ENCODE measurements around the gene ROR1. TPM values are rescaled to one million over a fixed set of nuclear protein-coding genes. Genes with fewer than 3 reads are reported as not detected.

ROR1 gene
- total RNA-seq, 1 donor = 52.5 TPM

DNA sequence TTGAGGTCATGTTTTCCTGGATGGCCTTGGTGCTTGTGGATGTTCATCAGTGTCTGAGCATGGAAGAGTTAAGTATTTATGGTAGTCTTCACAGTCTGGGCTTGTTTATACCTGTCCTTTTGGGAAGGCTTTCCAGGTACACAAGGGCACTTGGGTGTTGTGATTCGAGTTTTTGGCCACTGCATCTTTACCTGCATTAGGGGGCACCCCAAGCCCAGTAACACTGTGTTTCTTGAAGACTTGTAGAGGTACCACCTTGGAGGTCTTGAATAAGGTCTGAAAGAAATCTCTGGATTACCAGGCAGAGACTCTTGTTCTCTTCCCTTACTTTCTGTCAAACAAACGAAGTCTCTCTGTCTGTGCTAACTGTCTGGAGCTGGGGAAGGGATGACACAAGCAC, 34.4 kb upstream of the ROR1 start:
- H2AFZ ChIP-seq (ENCODE audit: low read length) = no peak overlapping the region
- H3K4me3 ChIP-seq (ENCODE audit: insufficient read depth, low read length) = no peak overlapping the region
- H3K79me2 ChIP-seq (ENCODE audit: insufficient read depth, low read length) = no peaks in the 10 kb centered on the region
- no peaks in the 10 kb centered on the region for H3K36me3 ChIP-seq (ENCODE audit: insufficient read depth, low read length)
- H3K9me3 ChIP-seq (ENCODE audit: low read depth, low read length) = no peaks in the 10 kb centered on the region
- no peaks in the 10 kb centered on the region for H3K27me3 ChIP-seq (ENCODE audit: insufficient read depth, low read length)
- no peak overlapping the region for H3K27ac ChIP-seq (ENCODE audit: low read depth, low read length)
- no peak for DNase-seq (ENCODE audit: insufficient read length, low spot score, missing footprints)
- H3K4me1 ChIP-seq (ENCODE audit: insufficient read depth, low read length) = no peaks in the 10 kb centered on the region
- H4K20me1 ChIP-seq (ENCODE audit: insufficient read depth, low read length) = no peaks in the 10 kb centered on the region
- no peak for TF ChIP-seq CTCF (IDR thresholded peaks at IDR 0.05; ENCODE audit: extremely low read depth, low read depth, low read length)
- H3K4me2 ChIP-seq (ENCODE audit: insufficient read depth, low read length) = no peak overlapping the region

DNA sequence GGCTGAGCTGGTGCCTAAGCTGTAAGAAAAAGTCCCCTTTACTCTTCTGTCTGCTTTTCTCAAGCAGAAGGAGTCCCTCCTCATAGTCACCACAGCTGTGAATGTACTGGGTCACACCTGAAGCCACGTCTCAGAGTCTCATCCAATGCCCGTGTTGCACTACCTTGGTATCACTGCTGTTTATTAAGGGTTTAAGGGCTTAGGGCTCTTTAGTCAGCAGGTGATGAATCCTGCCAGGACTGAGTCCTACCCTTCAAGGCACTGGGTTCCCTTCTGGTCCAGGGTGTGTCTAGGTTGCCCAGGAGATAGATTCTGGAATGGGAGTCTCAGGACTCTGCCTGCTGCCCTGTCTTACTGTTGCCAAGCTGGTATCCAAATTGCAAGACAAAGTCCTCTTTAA, 33.4 kb upstream of the ROR1 start:
- Histone ChIP-seq H3K4me2 (ENCODE audit: insufficient read depth, low read length) (no peak overlapping the region), H3K27ac (ENCODE audit: low read depth, low read length) (no peak overlapping the region), H3K79me2 (ENCODE audit: insufficient read depth, low read length) (no peaks in the 10 kb centered on the region), H3K4me1 (ENCODE audit: insufficient read depth, low read length) (peaks cover 2% of the 10 kb centered on the region), H4K20me1 (ENCODE audit: insufficient read depth, low read length) (no peaks in the 10 kb centered on the region), H3K9me3 (ENCODE audit: low read depth, low read length) (no peaks in the 10 kb centered on the region), H3K27me3 (ENCODE audit: insufficient read depth, low read length) (no peaks in the 10 kb centered on the region), H2AFZ (ENCODE audit: low read length) (no peak overlapping the region), H3K4me3 (ENCODE audit: insufficient read depth, low read length) (no peak overlapping the region), H3K36me3 (ENCODE audit: insufficient read depth, low read length) (no peaks in the 10 kb centered on the region)
- no peak for DNase-seq (ENCODE audit: insufficient read length, low spot score, missing footprints)
- no peak for TF ChIP-seq CTCF (IDR thresholded peaks at IDR 0.05; ENCODE audit: extremely low read depth, low read depth, low read length)

- TF ChIP-seq CTCF (IDR thresholded peaks at IDR 0.05; ENCODE audit: extremely low read depth, low read depth, low read length) = no peak
- DNase-seq (ENCODE audit: insufficient read length, low spot score, missing footprints) = no peak
Measured at GRCh38 chr1:63742526-63742925, 31.3 kb upstream of the ROR1 start.

DNA sequence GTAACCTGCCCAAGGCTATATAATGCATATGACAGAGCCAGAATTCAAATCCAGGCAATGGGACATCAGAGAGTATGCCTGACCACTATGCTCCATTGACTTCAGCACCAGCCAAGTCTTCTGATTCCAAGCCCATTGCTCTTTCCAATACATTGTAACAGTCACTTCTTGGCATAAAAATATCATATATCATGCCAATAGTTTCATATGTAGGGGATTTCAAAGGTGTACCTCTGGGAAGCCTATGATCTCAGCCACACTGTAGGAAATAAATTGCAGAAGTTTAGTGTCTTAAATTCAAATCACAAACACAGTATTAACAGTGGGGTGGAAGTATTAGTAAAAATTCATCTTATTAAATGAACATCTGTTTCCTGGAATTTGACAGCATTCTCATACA, 30.0 kb upstream of the ROR1 start:
- Histone ChIP-seq H3K4me1 (ENCODE audit: insufficient read depth, low read length) (peaks cover 28% of the 10 kb centered on the region), H3K27ac (ENCODE audit: low read depth, low read length) (no peak overlapping the region), H2AFZ (ENCODE audit: low read length) (no peak overlapping the region), H3K79me2 (ENCODE audit: insufficient read depth, low read length) (no peaks in the 10 kb centered on the region), H3K4me3 (ENCODE audit: insufficient read depth, low read length) (no peak overlapping the region), H3K27me3 (ENCODE audit: insufficient read depth, low read length) (no peaks in the 10 kb centered on the region), H3K9me3 (ENCODE audit: low read depth, low read length) (no peaks in the 10 kb centered on the region), H3K4me2 (ENCODE audit: insufficient read depth, low read length) (no peak overlapping the region), H3K36me3 (ENCODE audit: insufficient read depth, low read length) (no peaks in the 10 kb centered on the region), H4K20me1 (ENCODE audit: insufficient read depth, low read length) (no peaks in the 10 kb centered on the region)
- TF ChIP-seq CTCF (IDR thresholded peaks at IDR 0.05; ENCODE audit: extremely low read depth, low read depth, low read length) = no peak
- no peak for DNase-seq (ENCODE audit: insufficient read length, low spot score, missing footprints)

More at GRCh38 chr1:63742526-63742925, 31.3 kb upstream of the ROR1 start:
- Histone ChIP-seq H3K36me3 (ENCODE audit: insufficient read depth, low read length) (no peaks in the 10 kb centered on the region), H4K20me1 (ENCODE audit: insufficient read depth, low read length) (no peaks in the 10 kb centered on the region), H3K79me2 (ENCODE audit: insufficient read depth, low read length) (no peaks in the 10 kb centered on the region), H3K4me1 (ENCODE audit: insufficient read depth, low read length) (peaks cover 22% of the 10 kb centered on the region), H2AFZ (ENCODE audit: low read length) (no peak overlapping the region), H3K9me3 (ENCODE audit: low read depth, low read length) (no peaks in the 10 kb centered on the region), H3K4me3 (ENCODE audit: insufficient read depth, low read length) (no peak overlapping the region), H3K27me3 (ENCODE audit: insufficient read depth, low read length) (no peaks in the 10 kb centered on the region), H3K4me2 (ENCODE audit: insufficient read depth, low read length) (no peak overlapping the region), H3K27ac (ENCODE audit: low read depth, low read length) (no peak overlapping the region)

All from osteoblast (primary cell).